GM21619 (cell line): ENCODE results near the gene DND1.
"Not testable (repeated sequence)": the region's sequence is repeated elsewhere in the genome, so short reads cannot be mapped to it uniquely, and the experiment has no call there.

Experiments used
- ATAC-seq: cut with Tn5 transposase; IDR thresholded peaks from one replicate; pipeline ENCODE4 v1.9.1; 2021; ENCODE audit not compliant: unreplicated experiment

DND1 gene

DNA sequence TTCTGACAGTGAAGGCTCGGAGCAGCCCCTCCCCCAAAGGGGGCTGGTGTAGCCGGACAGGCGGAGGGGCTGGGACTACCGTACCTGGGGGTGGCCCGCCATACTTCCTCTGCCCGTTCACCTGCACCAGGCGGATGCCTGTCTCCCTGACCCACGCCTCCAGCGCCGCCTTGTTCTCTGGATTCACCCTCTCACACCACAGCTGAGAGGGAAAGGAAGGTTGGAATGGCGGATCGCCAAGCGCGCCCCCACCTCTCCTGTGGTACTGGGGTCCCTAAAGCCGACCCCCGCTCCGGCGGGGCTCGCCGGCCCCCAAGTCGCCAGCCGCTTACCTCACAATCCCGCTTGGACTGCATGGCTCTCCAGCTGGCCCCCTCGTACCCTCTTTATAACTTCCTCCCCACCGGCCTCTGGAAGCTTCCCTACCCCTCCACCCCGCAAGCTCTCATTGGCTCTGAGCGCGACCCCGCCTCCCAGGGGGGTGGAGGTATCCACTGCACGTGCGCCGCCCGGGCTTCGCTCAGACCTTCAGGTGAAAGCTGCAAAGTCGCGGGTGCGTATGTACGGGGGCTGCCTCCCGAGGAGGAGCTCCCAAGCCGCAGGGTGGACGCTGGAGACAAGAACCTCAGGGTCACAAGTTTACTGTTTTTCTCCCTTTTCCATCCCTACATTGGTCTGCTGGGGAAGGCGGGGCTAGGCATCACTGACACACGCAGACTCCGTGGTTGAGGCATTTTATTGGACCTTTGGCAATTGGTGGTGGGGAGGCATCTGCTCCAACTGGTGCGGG lies at the start of gene DND1:
Gene DND1, minus strand, starts transcription at position 390 of the 790 bp plus-strand sequence. Its CDS starts 34 bp downstream, at position 356.
- ATAC-seq, result no peak

DNA sequence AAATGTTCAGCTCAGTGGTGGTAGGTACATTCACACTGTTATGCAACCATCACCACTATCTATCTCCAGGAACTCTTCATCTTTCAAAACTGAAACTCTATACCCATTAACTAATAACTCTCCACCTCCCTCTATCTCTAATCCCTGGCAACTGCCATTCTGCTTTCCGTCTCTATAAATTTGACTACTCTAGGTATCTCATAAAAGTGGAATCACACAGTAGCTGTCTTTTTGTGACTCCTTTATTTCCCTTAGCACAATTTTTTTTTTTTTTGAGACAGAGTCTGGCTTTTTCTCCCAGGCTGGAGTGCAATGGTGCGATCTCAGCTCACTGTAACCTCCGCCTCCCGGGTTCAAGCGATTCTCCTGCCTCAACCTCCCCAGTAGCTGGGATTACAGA lies 48.0 kb upstream of the DND1 start:
- ATAC-seq, result not testable (repeated sequence)

DNA sequence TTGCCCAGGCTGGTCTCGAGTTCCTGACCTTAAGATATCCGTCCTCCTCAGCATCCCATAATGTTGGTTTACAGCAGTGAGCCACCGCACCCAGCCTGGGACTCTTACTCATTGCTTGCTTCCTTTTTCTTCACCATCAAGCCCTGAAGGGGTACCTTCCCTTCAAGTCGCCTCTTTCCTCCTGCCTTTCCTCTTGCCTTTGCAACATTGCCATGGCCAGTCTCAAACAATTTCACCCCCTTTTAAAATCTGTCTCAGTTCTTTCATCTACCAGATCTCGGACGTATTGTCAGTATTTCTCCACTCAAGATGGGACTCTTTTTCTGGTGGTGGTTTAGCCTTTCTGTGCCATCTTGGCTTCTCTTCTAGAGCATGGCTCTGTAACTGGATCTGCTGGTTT lies 47.4 kb upstream of the DND1 start:
- ATAC-seq, result not testable (repeated sequence)

DNA sequence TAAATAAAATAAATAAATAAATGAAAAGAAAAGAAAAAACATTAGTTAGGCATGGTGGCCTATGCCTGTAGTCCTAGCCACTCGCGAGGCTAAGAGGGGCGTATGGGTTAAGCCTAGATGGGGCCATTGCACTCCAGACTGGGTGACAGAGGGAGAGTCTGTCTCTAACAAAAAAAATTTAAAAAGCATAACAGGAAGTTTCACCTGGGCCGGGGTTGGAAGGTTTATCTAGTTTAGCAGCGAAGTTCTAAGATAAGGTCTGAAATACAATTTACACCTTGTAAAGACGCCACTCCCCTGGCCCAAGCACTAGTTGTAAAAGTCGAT lies 44.9 kb upstream of the DND1 start:
- ATAC-seq, result no peak

DNA sequence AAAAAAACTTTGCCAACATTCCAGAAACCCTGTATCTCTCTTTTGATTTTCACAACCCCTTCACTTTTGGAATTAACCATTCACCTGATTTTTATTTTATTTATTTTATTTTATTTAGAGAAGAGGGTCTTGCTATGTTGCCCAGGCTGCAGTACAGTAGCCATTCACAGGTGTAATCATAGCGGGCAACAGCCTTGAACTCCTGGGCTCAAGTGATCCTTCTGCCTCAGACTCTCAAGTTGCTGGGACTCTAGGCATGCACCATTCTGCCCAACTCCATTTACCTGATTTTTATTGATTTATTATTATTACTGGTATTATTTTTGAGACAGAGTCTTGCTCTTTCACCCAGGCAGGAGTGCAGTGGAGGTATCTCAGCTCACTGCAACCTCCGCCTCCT lies 42.9 kb upstream of the DND1 start:
- not testable (repeated sequence) for ATAC-seq

DNA sequence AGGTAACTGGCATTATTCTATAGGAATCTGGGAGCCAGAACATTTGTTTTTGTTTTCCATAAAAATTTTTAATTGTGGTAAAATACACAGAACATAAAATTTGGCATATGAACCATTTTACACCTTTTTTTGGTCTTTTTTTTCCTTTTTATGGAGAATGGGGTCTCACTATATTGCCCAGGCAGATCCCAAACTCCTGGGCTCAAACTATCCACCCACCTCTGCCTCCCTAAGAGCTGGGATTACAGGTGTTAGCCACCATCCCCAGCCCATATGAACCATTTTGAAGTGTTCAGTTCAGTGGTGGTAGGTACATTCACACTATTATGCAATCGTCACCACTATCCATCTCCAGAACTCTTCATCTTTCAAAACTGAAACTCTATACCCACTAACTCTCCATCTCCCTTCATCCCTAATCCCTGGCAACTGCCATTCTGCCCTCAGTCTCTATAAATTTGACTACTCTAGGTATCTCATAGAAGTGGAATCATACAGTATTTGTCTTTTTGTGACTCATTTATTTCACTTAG lies 40.3 kb upstream of the DND1 start:
- no peak for ATAC-seq

DNA sequence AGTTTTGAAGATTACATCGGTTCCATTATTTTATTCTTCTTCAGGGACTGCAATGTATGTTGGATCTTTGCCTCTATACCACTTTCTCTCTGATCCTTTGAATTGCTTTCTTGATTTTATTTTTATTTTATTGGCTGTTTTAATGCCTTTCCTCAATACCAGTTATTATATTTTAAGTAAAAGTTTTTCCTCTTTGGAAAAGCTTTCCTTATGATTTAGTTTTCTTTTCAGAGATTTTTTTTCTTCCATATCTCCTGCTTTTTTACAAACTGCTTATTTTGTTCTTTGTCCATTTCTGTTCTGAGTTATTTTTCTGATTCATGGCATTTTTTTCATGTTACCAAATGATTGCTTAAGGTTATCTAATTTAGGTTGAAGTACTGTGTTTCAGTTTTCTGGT lies 38.4 kb upstream of the DND1 start:
- ATAC-seq, result no peak

DNA sequence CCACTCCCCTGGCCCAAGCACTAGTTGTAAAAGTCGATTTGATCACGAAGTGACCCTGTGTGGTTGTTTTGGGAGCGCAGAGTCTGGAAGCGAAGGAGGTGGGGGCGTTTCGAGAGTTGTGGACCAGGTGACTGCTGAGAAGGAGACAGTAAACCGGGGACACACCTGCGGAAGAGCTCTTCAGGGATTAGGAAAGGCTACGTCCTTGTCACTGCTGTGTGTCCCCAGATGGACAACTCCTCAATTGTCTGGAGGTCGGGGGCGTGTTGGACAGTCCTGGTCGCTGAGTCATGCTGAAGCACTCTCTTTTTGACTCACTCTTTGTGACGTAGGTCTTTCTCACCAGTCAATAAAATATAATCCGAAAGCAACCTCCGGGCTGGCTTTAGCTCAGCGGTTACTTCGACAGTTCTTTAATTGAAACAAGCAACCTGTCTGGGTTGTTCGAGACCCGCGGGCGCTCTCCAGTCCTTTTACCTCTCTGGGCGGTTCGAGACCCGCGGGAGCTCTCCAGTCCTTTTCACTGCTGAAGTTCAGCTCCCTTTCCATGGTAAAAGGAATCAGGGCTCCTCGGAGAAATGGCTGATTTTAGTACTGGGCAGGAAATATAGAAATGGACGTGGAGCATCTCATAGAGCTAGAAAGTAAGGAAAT lies 37.6 kb upstream of the DND1 start:
- peak; percentile 86 for ATAC-seq

DNA sequence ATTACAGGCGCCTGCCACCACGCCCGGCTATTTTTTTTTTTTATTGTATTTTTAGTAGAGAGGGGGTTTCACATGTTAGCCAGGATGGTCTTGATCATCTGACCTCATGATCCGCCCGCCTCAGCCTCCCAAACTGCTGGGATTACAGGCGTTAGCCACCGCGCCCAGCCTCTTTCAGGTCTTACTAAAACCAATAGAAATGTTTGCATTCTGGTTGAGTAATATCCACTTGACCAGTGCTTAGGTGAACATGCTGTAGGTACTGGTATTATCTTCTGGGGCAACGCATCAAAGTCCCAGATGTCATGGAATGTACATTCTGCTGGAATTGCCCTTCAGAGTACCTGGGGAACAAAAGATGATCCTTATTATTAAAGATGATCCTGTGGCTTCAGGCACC lies 35.4 kb upstream of the DND1 start:
- ATAC-seq, result not testable (repeated sequence)

DNA sequence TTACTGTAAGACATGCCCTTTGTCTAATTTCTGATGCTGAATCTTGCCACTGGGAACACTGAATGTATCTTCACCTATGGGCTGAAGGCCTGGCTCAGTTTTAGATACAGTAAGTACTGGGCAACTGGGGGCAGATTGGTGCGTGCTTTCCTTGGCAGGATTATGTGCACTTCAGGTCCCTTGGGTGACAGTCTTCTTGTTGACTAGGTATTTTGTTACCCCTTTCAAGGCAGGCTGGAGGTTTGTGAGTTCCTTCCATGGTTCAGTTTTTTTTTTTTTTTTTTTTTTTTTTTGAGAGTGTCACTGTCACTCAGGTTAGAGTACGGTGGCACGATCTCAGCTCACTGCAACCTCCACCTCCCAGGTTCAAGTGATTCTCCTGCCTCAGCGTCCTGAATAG lies 34.4 kb upstream of the DND1 start:
- ATAC-seq, result no peak

DNA sequence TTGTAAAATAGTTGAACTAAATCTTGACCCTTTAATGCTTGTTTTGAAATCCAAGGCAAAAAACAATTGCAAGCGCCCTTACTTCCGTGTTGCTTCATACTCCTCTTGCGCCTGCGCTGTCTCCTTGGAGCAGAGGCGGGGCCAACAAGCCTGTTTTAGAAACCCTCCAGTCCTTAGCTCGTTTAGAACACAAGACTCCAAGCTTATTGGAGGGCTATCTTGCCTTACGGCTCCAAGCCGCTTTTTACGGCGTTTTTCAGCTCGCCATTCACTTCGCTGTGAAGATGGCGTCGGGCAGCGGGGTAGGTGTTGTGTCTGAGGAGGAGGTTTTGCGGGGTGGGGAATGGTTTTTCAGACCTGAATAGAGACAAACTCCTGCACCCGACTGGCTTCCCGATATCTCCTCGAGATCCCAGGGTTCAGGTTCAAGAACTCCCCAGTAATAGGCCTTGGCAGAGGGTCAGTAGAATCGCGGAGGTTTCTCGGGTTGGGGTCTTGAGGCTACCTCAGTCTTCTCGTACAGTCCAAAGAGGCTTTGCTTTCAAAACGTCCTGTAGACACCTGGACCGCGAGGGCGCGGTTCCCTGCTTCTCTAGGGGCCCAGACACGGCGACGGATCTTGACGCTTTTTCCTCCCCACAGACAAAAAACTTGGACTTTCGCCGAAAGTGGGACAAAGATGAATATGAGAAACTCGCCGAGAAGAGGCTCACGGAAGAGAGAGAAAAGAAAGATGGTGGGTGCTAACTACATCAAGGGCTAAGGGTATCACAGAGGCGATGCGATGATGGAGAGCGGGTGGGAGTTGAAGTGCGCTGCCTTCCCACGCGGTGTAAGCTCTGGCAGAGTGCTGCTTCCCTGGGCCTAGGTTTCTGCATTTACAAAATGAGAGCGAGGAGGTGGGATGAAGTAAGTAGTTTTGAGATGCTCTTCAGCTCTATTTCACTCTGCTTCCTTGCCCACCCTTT lies 27.1 kb upstream of the DND1 start, which contains the start of gene ZMAT2:
Gene ZMAT2, plus strand, starts transcription at position 271 of the 968 bp plus-strand sequence. Its CDS starts 14 bp downstream, at position 285.
- peak; percentile 98 for ATAC-seq

DNA sequence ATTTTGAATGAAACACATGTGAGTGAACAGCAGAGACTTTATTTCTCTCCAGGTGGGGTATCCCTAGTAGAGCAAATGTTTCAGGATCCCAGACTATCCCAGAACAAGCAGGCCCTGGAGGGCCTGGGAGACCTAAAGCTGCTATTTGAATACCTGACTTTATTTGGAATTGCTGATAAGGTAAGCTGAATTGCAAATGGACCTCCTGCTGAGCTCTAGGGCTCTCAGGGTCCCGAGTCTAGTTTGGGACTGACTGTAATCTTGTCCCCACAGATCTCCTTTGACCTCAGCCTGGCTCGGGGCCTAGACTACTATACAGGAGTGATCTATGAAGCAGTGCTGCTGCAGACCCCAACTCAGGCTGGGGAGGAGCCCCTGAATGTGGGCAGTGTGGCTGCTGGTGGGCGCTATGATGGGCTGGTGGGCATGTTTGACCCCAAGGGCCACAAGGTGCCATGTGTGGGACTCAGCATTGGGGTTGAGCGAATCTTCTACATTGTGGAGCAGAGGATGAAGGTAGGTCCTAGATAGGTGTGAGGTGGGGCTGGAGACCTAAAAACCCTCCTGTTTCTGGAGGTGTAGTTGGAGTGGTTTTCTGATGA lies 23.6 kb upstream of the DND1 start:
- no peak for ATAC-seq

DNA sequence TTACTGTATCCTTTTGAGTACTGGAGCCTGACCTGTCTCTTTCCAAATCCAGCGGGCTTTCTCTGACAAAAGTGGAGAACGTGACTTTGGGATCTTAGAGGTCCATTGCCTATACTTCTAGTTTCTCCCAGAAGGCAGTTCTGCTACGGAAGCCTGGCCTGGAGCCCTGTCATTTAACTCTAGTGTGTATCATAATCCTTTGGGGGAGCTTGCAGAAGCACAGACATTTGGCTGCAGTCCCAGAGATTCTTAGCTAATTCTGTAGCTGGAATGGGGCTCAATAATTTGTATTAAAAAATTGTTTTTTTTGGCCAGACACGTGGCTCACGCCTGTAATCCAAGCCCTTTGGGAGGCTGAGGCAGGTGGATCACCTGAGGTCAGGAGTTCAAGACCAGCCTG lies 20.9 kb upstream of the DND1 start:
- no peak for ATAC-seq

DNA sequence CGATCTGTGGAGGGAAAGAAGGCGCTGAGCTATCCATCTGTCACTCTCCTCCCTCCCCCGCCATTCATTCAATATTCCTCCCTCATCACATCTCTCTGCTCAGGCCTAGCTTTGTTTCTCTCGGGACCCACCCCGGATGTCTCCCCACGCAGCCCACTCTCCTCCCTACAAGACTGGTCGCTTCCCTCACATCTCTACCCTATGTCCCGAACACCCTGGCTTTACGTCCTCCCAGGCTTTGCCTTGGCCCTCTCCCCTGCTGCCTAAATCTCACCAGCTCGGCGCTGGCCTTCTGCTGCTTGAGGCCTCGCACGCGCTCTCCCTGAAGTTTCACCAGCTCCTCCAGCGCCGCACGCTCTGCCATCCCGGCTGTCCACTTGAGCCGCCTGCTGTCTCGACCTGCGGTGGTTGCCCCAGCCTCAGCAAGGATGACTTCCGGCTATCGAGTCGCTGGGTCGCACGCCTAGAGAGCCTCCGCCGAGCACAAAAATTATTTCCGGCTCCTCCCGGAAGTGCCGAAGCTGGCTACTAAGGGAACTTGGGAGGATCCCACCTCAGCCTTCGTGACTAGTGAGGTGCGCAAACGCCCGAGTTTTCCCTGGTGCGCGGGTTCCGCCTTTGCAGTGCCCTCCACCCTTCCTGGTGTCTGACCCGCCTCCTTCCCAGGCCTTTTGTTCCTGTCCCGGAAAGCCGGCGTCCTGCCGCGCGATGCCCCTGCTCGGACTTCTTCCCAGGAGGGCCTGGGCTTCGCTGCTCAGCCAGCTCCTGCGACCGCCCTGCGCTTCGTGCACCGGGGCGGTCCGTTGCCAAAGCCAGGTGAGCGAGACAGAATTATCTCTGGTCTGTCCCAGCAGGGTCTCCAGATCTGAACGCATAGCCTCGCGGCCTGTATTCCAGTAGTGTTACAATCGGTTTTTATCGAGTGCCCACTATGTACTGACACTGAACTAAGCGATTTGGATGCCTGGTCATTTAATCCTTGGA lies 17.9 kb upstream of the DND1 start, which contains the start of the genes HARS1 and HARS2:
Gene HARS1, minus strand, starts transcription at position 430 of the 984 bp plus-strand sequence. Its CDS starts 66 bp downstream, at position 364.
Gene HARS2, plus strand, starts transcription at position 515 of the 984 bp plus-strand sequence. Its CDS starts 194 bp downstream, at position 709.
- ATAC-seq, result peak; percentile 98

DNA sequence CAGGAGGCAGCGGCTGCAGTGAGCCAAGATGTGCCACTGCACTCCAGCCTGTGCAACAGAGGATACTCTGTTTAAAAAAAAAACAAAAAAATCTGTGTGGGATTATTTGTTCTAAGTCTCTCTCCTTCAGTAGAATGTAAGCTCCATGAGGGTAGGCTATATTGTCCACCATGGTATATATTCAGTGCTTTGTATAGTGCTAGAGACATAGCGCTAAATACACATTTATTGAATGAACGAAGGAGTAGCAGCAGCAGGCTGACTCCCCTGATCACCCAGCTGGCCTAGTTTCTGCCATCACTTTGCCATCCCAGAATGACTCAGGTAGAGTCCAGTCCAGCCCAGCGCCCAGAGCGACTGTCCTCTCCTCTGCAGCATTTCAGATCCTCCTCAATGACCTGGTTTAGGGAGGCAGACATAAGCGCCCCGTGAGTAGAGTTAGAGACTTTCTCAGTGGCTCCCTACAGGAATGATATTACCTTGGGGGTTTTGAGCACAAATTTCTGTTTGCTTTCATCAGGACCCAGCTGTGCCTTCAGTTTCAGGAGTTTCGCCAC lies 17.1 kb upstream of the DND1 start:
- ATAC-seq, result peak; percentile 2

DNA sequence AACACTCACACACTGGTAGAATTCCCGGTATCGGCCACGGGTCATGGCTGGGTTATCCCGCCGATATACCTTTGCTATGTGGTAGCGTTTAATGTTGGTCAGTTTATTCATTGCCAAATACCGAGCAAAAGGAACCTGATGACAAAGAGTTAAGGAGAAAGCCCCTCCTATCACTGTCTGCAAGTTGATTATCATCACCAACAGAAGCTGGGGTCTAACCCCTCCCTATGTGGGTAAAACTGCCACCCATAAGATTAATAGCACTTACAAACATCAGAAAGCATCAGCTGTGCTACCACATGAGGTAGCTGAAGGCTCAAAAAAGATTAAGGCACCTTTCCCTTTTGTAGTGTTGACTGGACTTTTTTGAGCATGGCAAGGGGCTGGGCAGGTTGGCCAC lies 5.6 kb upstream of the DND1 start:
- ATAC-seq, result no peak

DNA sequence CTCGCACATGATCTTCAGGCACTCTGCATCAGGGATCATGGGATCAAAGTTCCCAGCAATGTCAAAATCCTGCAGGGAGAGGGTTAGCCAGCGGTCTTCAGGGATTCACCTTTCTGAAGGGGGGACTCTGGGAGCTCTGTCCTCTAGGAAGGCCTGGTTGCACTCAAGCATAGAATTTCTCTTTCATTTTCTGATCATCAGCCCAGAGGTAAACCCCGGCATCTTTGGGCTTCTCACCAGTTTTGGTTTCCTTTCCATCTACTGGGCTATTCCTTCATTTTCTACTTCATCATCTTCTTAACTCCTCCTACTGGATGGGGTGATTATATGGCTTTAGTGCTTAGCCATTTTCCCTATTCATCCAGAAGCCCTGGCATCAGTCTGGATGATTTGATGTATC lies 4.6 kb upstream of the DND1 start:
- peak; percentile 56 for ATAC-seq

DNA sequence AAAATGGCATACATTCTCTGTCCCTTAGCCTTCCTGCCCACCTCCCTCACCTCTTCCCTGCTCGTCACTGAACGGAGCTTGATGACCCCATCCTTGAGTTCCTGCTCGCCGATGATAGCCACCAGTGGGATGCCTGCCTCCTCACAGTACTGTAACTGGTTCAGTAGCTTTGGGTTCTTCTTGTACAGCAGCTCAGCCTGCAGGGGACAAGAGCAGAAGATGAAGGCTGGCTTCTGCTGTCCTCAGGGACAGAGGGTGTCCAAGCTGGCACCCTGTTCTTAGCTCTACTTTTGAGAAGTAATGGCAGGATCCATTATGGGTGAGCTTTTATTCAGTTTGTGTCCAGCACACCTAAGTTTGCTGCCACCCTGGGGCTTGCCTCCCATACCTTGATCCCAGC lies 1.3 kb upstream of the DND1 start:
- no peak for ATAC-seq

DNA sequence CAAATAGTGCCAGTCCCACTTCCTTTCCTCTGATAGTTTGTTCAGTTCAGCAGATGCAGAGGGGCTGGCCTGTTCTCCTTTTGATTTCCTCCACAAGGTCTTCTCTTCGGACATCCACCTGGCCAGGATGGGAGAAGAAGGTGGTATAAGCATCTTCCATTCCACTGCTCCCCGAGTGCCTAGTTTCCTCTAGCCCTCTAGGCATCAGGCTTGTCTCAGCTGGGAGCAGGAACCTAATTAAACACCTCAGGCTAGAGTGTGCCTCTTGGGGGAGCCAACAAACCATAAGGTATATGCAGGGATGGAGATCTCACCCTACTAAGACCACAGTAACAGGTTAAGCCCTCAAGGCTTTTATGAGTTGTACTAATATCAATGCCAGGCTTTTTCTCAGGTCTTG lies 835 bp upstream of the DND1 start:
- ATAC-seq, result no peak
